NCI-H2107 treated with DMSO at 0.1 percent for 48 hours (cell line): ENCODE results near the gene HEXD.
"Not testable (repeated sequence)": the region's sequence is repeated elsewhere in the genome, so short reads cannot be mapped to it uniquely, and the experiment has no call there.

Experiments used
- DNase-seq: peaks from one replicate; lab custom pipeline; 2025; ENCODE audit not compliant: unreplicated experiment; lab: John Stamatoyannopoulos, UW

Gene HEXD

DNA sequence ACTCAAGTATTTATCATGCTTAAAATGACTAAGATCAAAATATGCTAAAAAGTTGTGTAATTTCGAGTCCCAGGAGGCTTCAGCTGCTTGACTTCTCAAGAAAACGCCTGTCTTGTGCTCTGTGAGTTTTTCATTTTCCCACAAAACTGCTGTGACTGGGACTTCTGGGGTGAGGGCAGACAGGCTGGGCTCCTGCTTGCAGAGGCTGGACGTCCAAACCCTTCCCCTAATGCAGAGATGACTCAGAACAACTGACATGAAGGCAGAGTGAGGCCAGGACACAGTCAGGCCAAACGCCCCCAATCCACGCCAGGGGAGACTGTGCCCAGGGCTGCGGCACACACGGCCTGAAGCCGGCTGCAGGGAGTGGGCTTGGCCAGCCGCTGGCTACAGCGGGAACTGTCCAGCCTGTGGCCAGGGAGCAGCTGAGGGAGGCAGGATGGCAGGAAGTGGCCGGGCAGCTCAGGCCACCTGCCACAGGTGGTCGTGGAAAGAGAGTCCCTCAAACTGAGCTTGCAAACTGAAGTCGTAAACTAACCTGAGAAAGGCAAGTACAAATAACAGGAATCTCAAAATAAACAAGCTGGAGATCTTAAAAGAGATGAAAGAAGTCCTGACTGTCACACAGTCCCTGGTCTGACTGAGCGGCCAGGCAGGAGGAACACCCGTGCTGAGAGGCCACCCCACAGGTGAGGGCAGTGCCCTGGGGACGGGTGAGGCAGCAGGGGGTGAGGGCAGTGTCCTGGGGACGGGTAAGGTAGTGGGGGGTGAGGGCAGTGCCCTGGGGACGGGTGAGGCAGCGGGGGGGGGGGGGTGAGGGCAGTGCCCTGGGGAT, 21.3 kb upstream of the HEXD start:
- DNase-seq, result no peak

DNA sequence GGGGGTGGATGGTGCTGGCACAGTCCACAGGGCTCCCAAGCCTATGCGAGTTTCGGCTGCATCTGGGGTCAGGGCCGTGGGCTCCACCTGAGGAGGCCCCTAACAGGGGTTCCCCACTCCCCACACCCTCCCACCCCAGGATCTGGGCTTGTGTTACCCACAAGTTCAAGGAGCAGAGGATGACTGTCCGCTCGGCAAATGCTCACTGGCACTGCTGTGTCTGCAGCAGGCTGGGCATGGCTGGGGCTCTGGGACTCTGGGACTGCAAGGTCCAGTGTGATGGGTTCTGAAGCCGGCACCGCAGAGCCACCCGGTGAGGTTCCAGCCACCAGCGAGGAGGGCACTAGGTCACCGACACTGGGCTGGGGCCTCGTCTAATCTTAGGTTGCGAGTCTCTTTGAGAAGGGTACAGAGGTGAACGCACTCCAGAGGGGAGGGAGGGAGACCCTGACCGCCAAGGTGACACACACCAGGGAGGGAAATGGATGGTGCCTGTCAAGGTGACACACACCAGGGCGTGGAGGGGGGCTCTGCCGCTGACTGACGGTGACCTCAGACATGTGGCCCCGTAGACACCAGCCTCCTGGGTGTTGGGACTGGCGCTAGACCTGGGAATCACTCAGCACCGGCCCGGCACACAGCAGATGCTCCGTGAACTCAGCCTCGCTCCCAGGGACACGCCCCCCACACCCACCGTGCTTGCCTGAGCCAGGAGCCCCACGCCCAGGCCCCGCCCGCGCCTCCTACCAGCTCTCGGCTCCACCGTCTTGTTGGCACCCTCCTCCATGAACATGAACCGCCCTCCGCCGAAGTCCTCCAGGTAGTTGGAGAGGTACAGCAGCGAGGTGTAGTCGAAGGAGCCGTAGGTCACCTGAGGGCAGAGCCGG, 20.5 kb upstream of the HEXD start:
- no peak for DNase-seq

DNA sequence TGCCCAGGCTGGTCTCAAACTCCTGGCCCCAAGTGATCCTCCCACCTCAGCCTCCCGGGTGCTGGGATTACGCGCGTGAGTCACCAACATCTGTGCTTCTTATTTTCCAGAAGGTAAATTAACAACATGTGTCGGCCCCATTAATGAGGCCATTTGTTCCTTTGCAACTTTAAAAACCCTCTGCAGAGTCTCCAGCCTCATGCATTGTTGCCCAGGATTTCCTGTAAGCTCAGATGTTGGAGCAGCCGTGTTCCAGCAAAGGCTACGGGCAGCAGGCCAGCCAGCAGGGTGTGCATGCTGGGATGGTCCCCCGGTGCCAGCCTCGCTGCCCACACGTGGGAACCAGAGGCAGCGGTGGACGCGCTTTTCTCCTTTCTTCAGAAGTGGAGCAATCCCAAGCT, 19.1 kb upstream of the HEXD start:
- DNase-seq, result no peak

DNA sequence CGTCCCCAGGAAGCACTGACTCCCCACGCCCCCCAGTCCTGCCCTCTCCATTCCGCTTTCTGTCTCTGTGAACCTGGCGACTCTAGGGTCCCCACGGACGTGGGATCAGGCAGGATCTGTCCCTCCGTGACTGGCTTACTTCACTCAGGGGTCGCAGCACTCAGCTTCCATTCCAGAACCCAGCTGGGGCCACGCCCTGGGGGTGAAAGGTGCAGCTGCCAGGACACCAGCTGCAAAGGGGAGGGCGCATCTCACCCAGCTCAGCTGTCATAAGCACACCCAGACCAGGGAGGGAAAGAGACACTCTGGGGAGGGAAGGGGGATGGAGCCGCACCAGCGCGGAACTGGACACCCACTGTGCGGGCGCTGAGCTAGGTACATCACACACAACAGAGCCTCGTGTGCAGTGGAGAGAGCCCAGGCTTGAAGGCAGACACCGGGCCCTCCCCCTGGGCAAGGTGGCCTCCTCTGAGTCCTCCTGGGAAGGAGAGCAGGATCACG, 18.5 kb upstream of the HEXD start:
- peak; percentile 54 for DNase-seq

DNA sequence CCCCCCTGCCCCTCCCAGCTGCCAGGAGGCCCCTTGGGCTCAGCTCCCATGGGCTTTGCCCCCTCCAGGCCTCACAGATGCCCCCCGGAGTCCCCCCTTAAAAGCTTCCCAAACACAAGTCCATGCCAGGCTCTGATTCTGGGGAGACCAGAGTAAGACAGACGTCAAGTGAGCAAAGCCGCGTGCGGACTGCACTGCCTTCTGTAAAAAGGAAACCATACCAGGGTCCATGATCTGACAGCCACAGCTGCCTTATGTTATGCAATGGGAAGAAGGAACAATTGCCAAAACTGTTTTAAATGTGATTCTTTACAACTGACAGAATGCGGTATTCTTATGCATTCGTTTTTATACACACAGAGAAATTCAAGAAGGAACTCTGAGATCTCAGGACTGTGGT, 17.9 kb upstream of the HEXD start:
- DNase-seq, result no peak

DNA sequence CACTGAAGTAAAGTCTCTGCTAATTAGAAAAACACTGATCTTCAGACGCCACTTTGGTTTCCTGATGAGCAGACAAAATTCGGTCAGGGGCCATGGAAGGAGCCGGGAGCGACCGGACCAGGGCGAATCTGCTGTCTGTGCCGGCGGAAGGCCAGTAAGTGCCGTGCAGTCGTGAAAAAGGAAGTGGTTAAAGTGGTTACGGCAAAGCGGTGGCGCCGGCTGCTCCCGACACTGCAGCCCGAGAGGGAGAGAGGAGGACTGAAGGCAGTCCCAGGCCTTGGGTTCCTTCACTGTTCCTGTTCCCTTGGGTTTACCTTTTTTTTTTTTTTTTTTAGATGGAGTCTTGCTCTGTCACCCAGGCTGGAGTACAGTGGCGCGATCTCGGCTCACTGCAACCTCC, 17.3 kb upstream of the HEXD start:
- no peak for DNase-seq

DNA sequence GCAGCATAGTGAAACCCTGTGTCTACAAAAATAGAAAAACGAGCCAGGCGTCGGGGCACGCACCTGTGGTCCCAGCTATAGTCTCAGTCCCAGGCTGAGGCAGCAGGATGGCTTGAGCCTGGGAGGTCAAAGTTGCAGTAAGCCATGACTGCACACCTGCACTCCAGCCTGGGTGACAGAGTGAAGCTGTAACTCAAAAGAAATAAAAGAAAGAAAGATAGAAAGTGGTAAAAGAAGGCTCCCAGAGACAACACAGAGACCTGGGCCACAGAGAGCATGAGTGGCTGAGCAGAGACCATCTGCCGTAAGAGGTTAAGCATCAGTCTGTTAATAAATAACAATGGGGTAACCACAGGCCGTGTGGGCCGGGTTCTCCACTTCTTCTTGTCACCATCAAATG, 15.3 kb upstream of the HEXD start:
- no peak for DNase-seq

DNA sequence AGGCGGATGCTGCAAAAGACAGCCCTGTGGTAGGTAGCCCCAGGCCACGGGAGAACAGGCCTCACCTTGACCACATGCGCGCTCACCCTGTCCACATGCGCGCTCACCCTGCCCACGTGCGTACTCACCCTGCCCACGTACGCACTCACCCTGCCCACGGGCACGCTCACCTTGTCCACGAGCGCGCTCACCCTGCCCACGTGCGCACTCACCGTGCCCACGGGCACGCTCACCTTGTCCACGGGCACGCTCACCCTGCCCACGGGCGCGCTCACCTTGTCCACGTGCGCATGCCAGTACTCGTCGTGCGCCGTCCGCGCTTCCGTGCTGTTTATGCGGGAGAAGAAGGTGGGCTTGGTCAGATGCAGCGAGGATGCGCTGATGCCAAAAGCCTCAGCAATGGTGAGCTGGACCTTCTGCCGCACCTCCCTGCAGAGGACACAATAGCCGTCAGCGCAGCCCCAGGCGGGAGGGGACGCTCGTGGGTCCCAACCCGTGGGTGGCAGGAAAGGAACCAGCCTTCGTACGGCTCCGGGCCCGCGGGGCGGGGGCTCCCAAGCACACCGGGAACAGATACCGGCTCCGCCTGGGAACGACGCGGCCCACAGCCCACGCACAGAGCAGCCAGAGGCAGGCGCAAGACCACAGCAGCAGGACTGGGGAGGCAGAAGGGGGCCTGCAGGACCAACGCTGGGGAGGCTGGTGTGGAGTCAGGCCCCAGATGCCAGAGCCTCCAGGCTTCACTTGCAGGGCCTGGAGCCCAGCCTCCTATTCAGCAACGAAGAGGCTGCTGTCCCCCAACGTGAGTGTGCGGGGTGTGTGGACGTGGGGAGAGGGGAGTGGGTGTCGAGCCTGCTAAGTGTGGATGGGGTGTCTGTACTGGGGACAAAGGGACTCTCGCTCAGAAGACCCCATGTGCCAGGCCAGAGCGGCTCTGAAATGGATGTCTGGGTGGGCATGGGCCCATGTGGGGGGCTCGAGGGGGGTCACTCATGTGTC, 14.2 kb upstream of the HEXD start:
- no peak for DNase-seq

DNA sequence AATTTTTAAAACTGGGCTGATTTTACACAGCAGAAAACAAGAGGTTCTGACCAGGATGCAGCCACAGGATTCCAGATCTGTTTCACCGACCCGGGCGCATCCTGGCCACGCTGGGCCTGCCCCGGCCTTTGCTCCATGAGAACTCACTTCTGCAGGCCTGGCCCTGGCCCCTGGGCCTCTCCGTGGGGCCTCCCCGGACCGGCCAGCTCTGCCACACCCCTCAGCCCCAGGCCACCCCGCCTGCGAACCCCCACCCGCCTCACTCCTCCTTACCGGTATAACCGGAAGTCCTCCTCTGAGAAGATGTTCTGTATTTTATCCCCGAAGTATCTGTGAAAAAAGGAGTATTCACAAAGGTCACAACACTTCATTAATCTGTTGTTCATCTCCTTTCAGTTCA, 13.1 kb upstream of the HEXD start:
- DNase-seq, result no peak

DNA sequence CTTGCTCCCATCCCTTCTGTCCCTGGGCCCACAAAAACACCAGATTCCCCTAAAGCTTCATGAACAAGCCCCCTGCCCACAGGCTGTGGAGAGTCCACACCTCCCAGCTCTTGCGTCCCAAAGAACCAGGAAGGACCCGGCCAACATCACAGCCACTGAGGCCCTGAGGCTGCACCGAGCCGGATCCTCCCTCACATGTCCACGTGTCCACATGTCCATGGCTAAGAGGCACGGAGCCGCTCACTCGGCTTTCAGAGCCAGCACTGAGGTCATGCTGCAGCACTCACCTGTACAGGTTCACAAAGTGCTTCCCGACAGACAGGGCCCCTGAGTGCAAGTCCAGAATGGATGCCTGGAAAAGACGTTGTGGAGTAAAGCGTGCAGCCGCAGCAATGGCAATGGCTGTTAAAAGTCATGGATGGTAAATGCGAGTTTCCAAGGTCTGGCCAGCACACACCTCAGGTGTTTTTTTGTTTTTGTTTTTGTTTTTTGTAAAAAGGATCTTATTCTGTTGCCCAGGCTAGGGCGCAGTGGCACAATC, 11.9 kb upstream of the HEXD start:
- DNase-seq, result no peak

DNA sequence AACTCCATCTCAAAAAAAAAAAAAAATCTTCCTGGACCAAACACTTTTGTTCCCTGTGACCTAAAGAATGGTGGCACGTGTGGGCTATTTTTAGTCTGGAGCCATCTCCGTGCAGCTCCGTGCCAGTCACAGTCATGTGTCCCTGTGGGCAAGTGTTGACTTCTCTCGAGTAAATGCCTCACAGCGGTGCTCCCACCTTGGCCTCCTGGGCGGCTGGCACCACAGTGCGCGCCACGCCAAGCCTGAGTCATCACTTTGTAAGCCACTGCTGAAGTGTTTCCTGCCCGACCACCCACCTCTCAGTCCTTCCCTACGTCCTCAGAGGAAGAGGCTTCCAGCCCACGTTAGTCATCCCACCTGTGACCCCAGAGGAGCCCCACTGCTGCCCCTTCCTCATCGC, 10.9 kb upstream of the HEXD start:
- DNase-seq, result peak; percentile 41

DNA sequence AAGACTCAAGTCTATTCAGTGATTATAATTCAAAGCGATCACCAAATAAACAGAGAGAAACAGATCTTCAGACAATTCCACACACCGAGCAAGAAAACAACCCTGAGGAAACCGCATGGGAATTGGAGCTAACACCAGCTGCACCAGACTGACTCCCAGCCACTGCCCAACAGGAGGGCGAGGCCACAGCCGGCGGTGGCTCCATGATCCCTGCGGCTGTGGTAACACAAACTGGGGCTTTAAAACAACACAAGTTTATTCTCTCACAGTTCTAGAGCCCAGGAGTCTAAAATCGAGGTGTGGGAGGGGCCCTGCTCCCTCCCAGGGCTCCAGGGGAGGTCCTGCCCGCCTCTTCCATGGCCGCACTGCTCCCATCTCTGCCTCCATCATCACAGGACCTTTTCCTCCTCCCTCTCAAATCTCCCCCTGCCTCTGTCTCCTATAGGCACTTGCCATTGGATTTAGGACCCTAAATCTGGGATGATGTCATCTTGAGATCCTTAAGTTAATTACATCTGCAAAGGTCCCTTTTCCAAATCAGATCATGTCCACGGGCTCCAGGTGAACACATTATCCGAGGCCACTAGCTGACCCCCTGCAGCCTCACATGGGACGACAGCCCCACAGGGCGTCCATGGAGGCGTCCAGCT, 9.7 kb upstream of the HEXD start:
- DNase-seq, result peak; percentile 92

DNA sequence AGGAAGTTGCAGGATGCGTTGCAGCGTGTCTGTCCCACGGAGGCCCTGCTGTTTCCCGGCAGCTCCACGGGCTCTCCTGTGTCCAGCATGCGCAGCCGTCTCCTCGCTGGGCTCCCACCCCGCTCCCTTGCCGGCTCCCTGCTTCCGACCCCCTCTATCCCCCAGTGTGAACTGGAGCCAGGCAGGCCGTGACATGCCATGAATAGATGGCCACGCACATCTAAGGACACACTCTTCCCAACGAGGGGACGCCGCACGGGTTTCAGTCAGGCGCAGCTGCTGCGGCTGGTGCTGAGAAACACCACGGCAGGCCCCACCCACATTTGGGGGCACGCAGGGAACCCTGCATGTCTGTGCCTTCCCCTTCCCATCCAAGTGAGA, 9.2 kb upstream of the HEXD start:
- DNase-seq, result no peak

DNA sequence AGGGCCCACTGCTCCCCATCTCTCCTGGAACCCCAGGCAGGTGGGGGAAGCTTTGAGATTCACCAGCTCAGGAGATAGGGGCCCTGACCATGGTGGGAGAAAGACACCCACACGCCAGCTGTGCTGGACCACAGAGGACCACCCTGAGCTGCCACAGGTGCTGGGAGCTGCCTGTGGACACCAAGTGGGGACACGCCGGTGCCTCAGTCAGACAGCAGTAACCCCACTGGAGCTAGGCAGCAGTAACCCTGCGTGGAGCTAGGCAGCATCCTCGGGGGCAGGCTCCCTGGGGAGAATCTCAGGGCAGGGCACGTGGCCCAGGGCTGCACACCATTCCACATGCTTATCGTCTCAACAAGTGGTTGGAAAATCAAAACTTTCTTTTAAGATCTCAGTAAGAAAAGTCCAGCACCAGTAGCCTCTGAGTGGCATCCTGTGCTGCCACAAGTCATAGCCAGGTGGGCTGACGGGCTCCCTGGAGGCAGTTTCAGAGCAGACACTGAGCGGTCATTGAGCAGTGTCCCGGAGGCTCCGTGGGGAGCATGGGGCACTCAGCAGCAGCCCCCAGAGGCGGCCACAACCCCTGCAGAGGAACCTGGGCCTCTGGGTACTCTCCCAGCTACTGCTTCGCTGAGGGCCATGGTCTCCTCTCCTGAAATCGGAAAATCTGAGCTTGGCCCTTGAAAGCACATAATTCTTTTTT, 8.0 kb upstream of the HEXD start:
- no peak for DNase-seq

DNA sequence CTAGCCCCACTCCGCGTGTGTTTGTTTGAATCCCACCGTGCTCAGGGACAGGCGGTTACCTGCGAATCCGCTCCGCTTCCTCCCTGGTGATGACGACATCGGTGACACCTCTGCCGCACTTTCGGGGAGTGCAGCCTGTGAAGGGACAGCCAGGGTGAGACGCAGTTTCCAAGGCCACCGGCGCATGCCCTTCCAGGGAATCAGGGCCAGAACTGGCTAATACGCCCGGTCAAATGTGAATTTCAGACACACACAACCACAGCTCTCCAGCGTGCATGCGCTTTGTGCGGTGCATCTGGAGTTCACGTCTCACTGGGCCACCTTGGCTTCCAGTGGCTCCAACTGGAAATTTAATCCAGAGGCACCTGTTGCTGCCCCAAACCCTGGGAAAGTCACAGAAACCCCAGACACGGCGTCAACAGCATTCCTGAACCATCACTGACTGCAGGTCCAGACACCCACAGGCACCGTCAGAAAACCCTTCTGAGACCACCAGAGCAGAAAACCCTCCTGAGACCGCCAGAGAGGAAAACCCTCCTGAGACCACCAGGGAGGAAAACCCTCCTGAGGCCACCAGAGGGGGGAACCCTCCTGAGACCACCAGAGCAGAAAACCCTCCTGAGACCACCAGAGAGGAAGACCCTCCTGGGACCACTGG, 6.6 kb upstream of the HEXD start:
- no peak for DNase-seq

DNA sequence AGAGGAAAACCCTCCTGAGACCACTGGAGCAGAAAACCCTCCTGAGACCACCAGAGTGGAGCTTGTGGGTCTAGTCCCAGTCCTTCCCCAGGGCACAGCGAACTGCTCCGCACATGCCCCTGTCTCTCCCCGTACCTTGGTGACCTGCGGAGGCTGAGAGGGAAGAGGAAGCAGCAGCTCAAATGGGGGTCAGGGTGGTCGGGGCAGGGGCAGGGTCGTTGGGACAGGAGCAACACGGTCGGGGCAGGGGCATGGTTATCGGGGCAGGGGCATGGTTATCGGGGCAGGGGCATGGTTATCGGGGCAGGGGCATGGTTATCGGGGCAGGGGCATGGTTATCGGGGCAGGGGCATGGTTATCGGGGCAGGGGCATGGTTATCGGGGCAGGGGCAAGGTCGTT, 6.1 kb upstream of the HEXD start:
- not testable (repeated sequence) for DNase-seq

DNA sequence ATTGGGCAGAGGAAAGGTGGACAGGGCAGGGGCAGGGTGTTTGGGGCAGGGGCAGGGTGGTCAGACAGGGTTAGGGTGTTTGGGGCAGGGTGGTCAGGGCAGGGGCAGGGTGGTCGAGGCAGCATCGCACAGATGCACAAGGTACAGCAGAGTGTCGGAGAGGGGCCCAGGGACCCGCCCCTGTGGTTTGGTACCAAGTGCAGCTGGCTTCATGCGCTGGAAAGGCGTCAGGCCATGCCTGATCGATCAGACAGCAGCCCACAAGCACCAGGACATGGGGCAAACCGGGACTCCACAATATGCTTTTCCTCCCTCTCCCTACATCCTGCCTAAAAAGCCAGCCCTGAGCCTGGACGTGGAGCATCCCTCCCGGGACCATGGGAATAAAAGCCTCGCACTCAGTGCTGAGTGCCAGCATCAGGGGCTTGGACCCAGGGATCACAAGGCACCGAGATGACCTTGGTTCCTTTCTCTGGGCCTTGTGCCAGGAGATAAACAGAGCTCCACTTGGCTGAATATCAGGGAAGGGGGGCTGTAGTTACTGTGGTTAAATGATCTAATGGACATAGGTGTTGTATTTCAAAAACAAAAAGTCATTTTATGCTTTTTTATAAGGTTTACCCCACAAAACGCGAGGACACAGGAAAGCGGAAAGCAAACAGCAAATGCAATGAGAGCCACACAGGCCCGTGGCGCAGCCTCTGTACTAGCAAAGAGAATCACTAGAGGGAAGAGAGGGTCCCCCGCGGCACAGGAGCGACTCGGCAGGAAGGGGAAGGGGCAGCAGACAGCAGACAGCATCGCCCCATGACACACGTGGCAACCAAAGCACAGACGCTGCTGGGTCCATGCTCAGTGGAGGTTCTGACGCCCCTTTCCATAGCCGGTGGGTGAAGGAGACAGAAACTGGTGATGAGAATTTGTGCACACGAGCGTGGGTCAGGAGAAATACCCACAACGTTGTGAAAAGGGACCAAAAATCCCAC, 5.3 kb upstream of the HEXD start:
- DNase-seq, result peak; percentile 67
